Naive thymus-derived CD8-positive, alpha-beta T cell (primary cell): ENCODE results near the gene ATP5F1D. TPM values are rescaled to one million over a fixed set of nuclear protein-coding genes. Genes with fewer than 3 reads are reported as not detected.

ENCODE experiments used
- ATAC-seq, 2 donors: fragments of 150-1000 bp; cut with Tn5 transposase in 1 of 2; sonication (Bioruptor Pico), chemical (Tn5 transposase) in 1 of 2; 1 replicate in 1 of 2; 2 replicates in 1 of 2; pipeline ENCODE4 v1.10.0; 2021; ENCODE audit warnings: mild to moderate bottlenecking in 2 of 2, moderate library complexity in 2 of 2
- POLR2A ChIA-PET: fragments of 350-600 bp; sonication (Branson Sonifier 250); formaldehyde crosslinking; loops from one replicate; lab custom pipeline; 2021; ENCODE audit warnings: antibody characterized with exemption; lab: Charles Lee
- DNase-seq, 10 donors: peaks; one replicate each; pipeline versions ENCODE4 v3.0.0 to v3.0.0-alpha.2; 2020 to 2022
- H3K27ac Mint-ChIP-seq, 10 donors: one replicate each; pipeline ENCODE4 v1.8.0; 2020 to 2022; ENCODE audit warnings: mild to moderate bottlenecking in 10 of 10, mixed read lengths in 10 of 10, moderate library complexity in 4 of 10, inconsistent platforms in 1 of 10
- H3K27me3 Mint-ChIP-seq, 5 donors: one replicate each; pipeline ENCODE4 v1.8.0; 2021 to 2022; ENCODE audit warnings: mixed read lengths in 5 of 5
- H3K36me3 Mint-ChIP-seq, 3 donors: one replicate each; pipeline ENCODE4 v1.8.0; 2020 to 2022; ENCODE audit warnings: mixed read lengths in 3 of 3, mild to moderate bottlenecking in 2 of 3, inconsistent platforms in 1 of 3
- H3K4me1 Mint-ChIP-seq, 4 donors: one replicate each; pipeline ENCODE4 v1.8.0; 2021 to 2022; ENCODE audit warnings: mixed read lengths in 4 of 4
- H3K4me3 Mint-ChIP-seq, 10 donors: one replicate each; pipeline ENCODE4 v1.8.0; 2020 to 2022; ENCODE audit warnings: mild to moderate bottlenecking in 10 of 10, mixed read lengths in 10 of 10, moderate library complexity in 6 of 10, inconsistent platforms in 1 of 10
- H3K9me3 Mint-ChIP-seq, 9 donors: one replicate each; pipeline ENCODE4 v1.8.0; 2020 to 2022; ENCODE audit warnings: mixed read lengths in 9 of 9, mild to moderate bottlenecking in 3 of 9, inconsistent platforms in 1 of 9, moderate library complexity in 1 of 9
- polyA plus RNA-seq, 3 donors: library from polyadenylated mRNA; unstranded; fragments of 300-500 nt; fragmentation: Illumina TruSeq; gene quantifications; one replicate each; pipeline ENCODE4 v1.2.3, GENCODE V29; 2021
- total RNA-seq, 8 experiments: library from RNA in 2 of 8; stranded (reverse) in 2 of 8; gene quantifications; one replicate each; pipeline ENCODE4 v1.2.3 and lab custom pipeline; 2021 to 2026

The ATP5F1D gene
- total and polyA plus RNA-seq, 5 experiments from 2014 or later: 83.9 to 264 (median 214) TPM

- ATAC-seq: no peak
- Mint-ChIP-seq H3K27ac (peak overlapping the region in 5 of 10 donors; percentile 48 to 79 (median 68)), H3K36me3 (peaks cover 0 to 38% (median 9%) of the 10 kb centered on the region in 3 donors), H3K4me3 (peak overlapping the region in 3 of 10 donors; percentile 15 to 45 (median 30)), H3K27me3 (peaks cover 0 to 2% (median 0%) of the 10 kb centered on the region in 5 donors), H3K9me3 (no peaks in the 10 kb centered on the region), H3K4me1 (peaks cover 15 to 35% (median 33%) of the 10 kb centered on the region in 4 donors)
- POLR2A ChIA-PET: interaction anchor here (0.6 to 3.1 kb wide), 6 partner anchors 9 to 167 kb away, joined by 3 to 28 read pairs (median 3); partner anchors contain the start of gene CIRBP
- no peak for DNase-seq
Measured at GRCh38 chr19:1278074-1278473, 36.5 kb downstream of the ATP5F1D start.

GRCh38 chr19:1278713-1279660 is 37.4 kb downstream of the ATP5F1D start:
- H3K9me3 Mint-ChIP-seq: no peaks in the 10 kb centered on the region
- H3K27ac Mint-ChIP-seq: peak overlapping the region in 2 of 10 donors; percentile 43 to 55
- DNase-seq: no peak
- H3K4me1 Mint-ChIP-seq: peaks cover 10 to 27% (median 25%) of the 10 kb centered on the region in 4 donors
- H3K27me3 Mint-ChIP-seq: peaks cover 0 to 5% (median under 1%) of the 10 kb centered on the region in 5 donors
- H3K36me3 Mint-ChIP-seq: peaks cover 0 to 29% (median 3%) of the 10 kb centered on the region in 3 donors
- H3K4me3 Mint-ChIP-seq: peak overlapping the region in 1 of 10 donors; percentile 19
- POLR2A ChIA-PET: interaction anchor here (0.9 to 3.1 kb wide), 6 partner anchors 8 to 93 kb away, joined by 3 to 28 read pairs (median 4); partner anchors contain the start of gene CIRBP
- no peak for ATAC-seq

DNA sequence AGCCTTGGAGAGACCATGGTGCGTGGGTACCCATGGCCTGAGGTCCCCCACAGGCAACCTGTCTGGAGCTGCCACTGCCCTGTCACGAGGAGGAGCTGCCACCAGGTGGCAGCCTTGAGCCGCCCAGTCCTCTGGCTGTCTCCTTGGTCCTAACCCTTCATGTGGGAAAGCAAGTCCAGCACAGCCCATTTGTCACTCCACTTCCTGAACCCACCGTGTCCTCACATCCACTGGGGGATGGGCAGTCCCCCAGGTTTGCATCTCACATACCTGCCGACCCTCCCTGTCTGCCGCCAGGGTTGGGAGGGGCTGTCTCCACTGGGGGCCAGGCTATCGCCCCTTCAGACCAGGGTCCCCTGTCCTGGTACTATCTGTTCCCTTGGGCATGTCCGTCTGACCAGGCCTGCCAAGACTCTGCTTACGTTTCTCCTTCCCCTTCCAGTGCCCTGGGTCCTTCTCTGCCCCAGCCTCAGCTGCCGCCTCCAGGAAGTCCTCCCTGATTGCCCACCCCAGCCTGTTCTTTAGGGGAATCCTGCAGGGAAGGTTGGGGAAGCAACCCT is 38.3 kb downstream of the ATP5F1D start:
- POLR2A ChIA-PET: interaction anchor here (0.6 to 3.1 kb wide), 6 partner anchors 9 to 311 kb away, joined by 3 to 28 read pairs (median 4); partner anchors contain the start of gene CIRBP
- DNase-seq (peak; percentile 58 to 86 (median 75)), ATAC-seq (no peak)
- Mint-ChIP-seq H3K9me3 (no peaks in the 10 kb centered on the region), H3K27me3 (peaks cover 7 to 13% (median 9%) of the 10 kb centered on the region in 5 donors), H3K4me1 (peaks cover 10 to 28% (median 23%) of the 10 kb centered on the region in 4 donors), H3K36me3 (peaks cover 0 to 32% (median 0%) of the 10 kb centered on the region in 3 donors), H3K27ac (peak overlapping the region in 7 of 10 donors; percentile 55 to 88 (median 73)), H3K4me3 (peak overlapping the region in 8 of 10 donors; percentile 19 to 86 (median 50))

DNA sequence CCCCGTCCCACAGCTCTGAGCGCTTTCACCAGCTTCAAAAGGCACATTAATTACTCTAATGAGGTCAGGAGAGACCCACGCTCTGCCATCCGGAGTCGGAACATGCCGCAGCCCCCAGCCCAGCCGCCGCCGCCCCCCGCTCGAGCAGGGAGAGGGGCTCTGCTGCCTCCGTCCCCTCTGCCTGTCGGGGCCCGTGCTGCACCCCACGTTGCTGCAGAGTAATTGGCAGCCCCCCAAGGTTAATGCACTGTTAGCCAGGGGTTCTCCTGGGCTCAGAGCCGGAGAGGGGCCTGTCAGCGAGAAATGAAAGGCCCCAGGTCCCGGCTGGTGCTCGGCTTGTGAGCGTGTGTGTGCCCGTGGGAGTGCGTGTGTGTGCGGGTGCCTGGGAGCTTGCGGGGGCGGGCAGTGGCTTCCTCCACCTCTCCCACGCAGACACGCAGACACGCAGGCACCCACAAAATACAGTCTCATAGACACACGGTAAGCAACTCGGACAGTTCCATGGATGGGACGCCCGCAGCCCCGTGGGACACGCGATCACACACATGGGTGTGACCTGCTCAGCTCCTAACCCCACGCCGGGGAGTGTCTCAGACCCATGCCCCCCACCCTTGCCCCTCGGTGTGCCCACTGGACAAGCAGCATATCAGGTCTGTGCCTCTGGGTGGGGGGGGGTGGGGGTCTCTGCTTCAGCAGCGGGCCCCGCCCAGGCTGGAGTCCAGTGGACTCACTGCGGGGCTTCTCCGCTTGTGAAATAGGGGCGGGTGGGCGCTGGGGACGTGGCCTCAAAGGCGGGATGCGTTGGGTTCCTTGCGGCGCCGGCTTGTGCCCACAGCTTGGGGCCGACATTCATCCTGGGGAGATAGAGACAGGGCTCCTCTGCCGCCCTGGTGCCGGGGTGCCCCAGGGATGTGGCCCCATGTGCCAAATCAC is 39.4 kb downstream of the ATP5F1D start:
- Mint-ChIP-seq H3K4me1 (peaks cover 10 to 30% (median 23%) of the 10 kb centered on the region in 4 donors), H3K36me3 (peaks cover 0 to 31% (median 0%) of the 10 kb centered on the region in 3 donors), H3K9me3 (no peaks in the 10 kb centered on the region), H3K27me3 (peaks cover 9 to 18% (median 12%) of the 10 kb centered on the region in 5 donors), H3K27ac (peak overlapping the region in 2 of 10 donors; percentile 65 to 83), H3K4me3 (no peak overlapping the region)
- ATAC-seq (no peak), DNase-seq (no peak)
- POLR2A ChIA-PET: interaction anchor here (1.2 to 2.0 kb wide), 3 partner anchors 12 to 90 kb away, joined by 5 to 8 read pairs (median 6); partner anchors contain the start of gene CIRBP

DNA sequence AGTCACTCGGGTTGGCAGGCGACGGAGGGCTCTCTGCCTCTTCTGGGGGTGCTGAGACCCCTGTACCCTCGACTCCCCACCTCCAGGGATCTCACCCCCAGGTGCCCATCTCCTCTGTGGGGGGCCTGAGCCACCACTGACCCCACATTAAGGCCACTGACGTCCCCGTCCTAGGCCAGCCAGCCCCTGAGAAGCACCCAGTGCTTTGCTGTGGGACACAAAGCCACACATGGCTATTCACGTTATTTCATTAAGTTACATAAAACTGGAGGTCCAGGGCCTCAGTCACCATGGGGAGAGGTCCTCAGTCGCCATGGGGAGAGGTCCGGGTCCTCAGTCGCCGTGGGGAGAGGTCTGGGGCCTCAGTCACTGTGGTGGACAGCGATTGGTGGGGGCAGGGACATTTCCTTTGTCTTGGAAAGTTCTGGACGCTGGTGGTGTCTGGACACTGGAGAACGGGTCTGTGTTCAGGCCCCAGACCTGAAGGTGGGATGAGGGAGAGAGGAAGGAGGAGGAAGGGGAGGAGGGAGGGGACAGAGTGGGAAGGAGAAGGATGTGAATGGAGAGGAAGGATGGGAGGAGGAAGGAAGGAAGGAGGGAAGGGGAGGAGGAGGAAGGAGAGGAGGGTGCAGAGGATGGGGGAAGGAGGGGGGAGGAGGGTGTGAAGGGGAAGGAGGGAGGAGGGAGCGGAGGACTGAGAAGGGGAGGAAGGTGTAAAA is 40.2 kb downstream of the ATP5F1D start:
- POLR2A ChIA-PET: no interaction called here
- no peaks in the 10 kb centered on the region for H3K9me3 Mint-ChIP-seq
- peak overlapping the region in 1 of 10 donors; percentile 24 for H3K27ac Mint-ChIP-seq
- H3K4me1 Mint-ChIP-seq: peaks cover 8 to 30% (median 23%) of the 10 kb centered on the region in 4 donors
- H3K4me3 Mint-ChIP-seq: no peak overlapping the region
- ATAC-seq: no peak
- peaks cover 0 to 29% (median 0%) of the 10 kb centered on the region in 3 donors for H3K36me3 Mint-ChIP-seq
- peaks cover 9 to 24% (median 16%) of the 10 kb centered on the region in 5 donors for H3K27me3 Mint-ChIP-seq
- DNase-seq: no peak

GRCh38 chr19:1282588-1283206 is 41.1 kb downstream of the ATP5F1D start:
- POLR2A ChIA-PET: interaction anchor here (0.8 kb wide), 1 partner anchor 13 kb away, joined by 3 read pairs; the partner anchor contains the start of gene CIRBP
- no peak overlapping the region for H3K27ac Mint-ChIP-seq
- H3K9me3 Mint-ChIP-seq: no peaks in the 10 kb centered on the region
- peaks cover 9 to 26% (median 16%) of the 10 kb centered on the region in 5 donors for H3K27me3 Mint-ChIP-seq
- no peak overlapping the region for H3K4me3 Mint-ChIP-seq
- ATAC-seq (no peak), DNase-seq (no peak)
- H3K4me1 Mint-ChIP-seq: peaks cover 5 to 23% (median 21%) of the 10 kb centered on the region in 4 donors
- peaks cover 0 to 23% (median 0%) of the 10 kb centered on the region in 3 donors for H3K36me3 Mint-ChIP-seq

- peaks cover 9 to 30% (median 20%) of the 10 kb centered on the region in 5 donors for H3K27me3 Mint-ChIP-seq
- no peak overlapping the region for H3K4me3 Mint-ChIP-seq
- H3K4me1 Mint-ChIP-seq: peaks cover 5 to 20% (median 17%) of the 10 kb centered on the region in 4 donors
- peaks cover 0 to 18% (median 0%) of the 10 kb centered on the region in 3 donors for H3K36me3 Mint-ChIP-seq
- ATAC-seq (no peak), DNase-seq (no peak)
- POLR2A ChIA-PET: interaction anchor here (0.6 to 0.8 kb wide), 2 partner anchors 14 to 240 kb away, joined by 3 read pairs; partner anchors contain the start of genes CIRBP and PLK5
- H3K27ac Mint-ChIP-seq: no peak overlapping the region
- no peaks in the 10 kb centered on the region for H3K9me3 Mint-ChIP-seq
Measured at GRCh38 chr19:1283207-1283916, 41.8 kb downstream of the ATP5F1D start.

GRCh38 chr19:1283917-1284292 is 42.4 kb downstream of the ATP5F1D start:
- Mint-ChIP-seq H3K27me3 (peaks cover 9 to 31% (median 20%) of the 10 kb centered on the region in 5 donors), H3K27ac (no peak overlapping the region), H3K36me3 (peaks cover 0 to 14% (median 0%) of the 10 kb centered on the region in 3 donors), H3K4me3 (peak overlapping the region in 4 of 10 donors; percentile 3 to 74 (median 38)), H3K9me3 (no peaks in the 10 kb centered on the region), H3K4me1 (peaks cover 5 to 20% (median 16%) of the 10 kb centered on the region in 4 donors)
- no peak for DNase-seq
- no peak for ATAC-seq
- POLR2A ChIA-PET: interaction anchor here (0.6 kb wide), 1 partner anchor 240 kb away, joined by 3 read pairs; the partner anchor contains the start of gene PLK5

DNA sequence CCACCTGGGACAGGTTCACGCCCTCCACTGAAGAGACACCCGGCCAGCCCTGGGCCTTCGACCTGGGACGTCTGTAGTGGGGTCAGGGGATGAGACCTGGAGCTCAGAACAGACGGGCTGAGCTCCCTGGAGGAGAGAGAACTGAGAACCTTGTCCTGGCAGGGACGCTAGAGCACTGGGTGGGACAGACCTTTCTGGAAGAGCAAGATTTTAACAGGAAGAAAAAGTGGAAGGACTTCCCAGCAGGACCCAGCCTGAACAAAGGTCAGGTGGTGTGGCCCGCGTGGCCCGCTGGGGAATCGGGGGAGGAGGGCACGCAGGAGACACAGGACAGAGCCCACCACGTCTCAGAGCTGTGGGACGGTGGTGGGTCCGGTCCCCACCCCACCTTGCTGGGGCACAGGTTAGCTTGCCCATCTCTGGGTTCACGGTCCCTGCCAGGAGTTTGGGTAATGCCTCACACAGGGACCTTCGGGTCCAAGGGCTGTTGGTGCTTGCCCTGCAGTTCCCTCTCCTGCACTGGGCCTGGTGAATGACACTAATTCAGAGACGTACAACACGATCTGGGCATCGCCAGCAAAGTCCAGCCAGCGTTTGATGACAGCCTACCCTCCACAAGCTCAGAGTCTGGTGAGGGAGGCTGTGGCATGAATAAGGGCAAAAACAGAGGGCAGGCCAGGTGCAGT is 42.9 kb downstream of the ATP5F1D start:
- H3K4me1 Mint-ChIP-seq: peaks cover 5 to 20% (median 15%) of the 10 kb centered on the region in 4 donors
- H3K4me3 Mint-ChIP-seq: peak overlapping the region; percentile 28 to 74 (median 62)
- peak overlapping the region in 3 of 10 donors; percentile 17 to 56 (median 28) for H3K27ac Mint-ChIP-seq
- DNase-seq (no peak), ATAC-seq (no peak)
- POLR2A ChIA-PET: interaction anchor here (0.5 to 0.8 kb wide), 2 partner anchors 16 to 1916 kb away, joined by 3 read pairs; partner anchors contain the start of gene CIRBP
- H3K36me3 Mint-ChIP-seq: peaks cover 0 to 11% (median 0%) of the 10 kb centered on the region in 3 donors
- no peaks in the 10 kb centered on the region for H3K9me3 Mint-ChIP-seq
- H3K27me3 Mint-ChIP-seq: peaks cover 9 to 36% (median 20%) of the 10 kb centered on the region in 5 donors
